ENCODE data around the gene ABTB2.

The ABTB2 gene

DNA sequence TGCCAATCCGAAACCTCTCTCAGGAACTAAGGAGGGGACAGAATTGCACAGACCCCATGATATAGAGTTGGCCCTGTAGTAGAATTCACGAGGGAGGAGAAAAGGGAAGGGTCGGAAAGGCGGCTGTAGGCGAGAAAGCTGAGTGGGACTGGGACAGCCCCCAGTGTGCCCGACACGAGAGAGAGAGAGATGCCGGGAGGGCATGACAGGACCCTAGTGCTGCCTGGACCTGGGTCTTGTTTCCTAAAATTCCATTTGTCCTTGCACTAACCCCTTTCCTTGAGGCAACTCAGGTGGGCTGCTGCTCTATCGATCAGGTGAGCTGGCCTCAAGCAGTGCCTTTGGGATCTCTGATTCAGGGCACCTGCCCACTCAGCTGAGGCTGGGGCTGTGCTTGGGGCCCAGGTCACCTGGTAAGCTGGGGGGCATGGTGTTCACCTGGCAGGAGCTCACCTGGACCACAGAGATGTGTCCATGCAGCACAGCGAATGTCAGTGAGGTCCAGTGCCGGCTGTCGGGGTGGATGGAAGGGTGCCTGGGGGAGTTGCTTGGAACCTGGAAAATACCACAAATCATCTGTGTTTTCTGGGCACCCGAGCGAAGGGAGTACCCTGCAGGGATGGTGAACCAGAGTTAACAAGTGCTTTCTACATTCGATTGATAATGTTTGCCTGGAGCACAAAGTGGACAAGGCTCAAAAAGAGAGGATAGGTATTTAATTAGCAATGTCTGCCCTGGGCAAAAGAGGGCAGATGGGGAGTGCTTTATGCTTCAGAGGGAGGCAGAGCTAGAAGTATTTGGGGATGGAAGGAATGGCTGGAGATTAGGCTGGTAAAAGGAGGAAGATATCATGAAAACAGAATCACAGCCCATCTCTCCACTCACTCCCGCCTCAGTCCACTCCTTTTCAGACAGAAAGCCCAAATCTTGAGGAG, 190.7 kb downstream of the ABTB2 start:
- TF ChIP-seq, protein P1, sequence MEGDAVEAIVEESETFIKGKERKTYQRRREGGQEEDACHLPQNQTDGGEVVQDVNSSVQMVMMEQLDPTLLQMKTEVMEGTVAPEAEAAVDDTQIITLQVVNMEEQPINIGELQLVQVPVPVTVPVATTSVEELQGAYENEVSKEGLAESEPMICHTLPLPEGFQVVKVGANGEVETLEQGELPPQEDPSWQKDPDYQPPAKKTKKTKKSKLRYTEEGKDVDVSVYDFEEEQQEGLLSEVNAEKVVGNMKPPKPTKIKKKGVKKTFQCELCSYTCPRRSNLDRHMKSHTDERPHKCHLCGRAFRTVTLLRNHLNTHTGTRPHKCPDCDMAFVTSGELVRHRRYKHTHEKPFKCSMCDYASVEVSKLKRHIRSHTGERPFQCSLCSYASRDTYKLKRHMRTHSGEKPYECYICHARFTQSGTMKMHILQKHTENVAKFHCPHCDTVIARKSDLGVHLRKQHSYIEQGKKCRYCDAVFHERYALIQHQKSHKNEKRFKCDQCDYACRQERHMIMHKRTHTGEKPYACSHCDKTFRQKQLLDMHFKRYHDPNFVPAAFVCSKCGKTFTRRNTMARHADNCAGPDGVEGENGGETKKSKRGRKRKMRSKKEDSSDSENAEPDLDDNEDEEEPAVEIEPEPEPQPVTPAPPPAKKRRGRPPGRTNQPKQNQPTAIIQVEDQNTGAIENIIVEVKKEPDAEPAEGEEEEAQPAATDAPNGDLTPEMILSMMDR (IDR thresholded peaks at IDR 0.05; ENCODE audit: low read depth, low read length, missing control alignments), result no peak
- no peak for DNase-seq (ENCODE audit: extremely low read depth, low read depth)
- no peak overlapping the region for H3K4me3 ChIP-seq (replicated peaks; ENCODE audit: low read depth, low read length)

DNA sequence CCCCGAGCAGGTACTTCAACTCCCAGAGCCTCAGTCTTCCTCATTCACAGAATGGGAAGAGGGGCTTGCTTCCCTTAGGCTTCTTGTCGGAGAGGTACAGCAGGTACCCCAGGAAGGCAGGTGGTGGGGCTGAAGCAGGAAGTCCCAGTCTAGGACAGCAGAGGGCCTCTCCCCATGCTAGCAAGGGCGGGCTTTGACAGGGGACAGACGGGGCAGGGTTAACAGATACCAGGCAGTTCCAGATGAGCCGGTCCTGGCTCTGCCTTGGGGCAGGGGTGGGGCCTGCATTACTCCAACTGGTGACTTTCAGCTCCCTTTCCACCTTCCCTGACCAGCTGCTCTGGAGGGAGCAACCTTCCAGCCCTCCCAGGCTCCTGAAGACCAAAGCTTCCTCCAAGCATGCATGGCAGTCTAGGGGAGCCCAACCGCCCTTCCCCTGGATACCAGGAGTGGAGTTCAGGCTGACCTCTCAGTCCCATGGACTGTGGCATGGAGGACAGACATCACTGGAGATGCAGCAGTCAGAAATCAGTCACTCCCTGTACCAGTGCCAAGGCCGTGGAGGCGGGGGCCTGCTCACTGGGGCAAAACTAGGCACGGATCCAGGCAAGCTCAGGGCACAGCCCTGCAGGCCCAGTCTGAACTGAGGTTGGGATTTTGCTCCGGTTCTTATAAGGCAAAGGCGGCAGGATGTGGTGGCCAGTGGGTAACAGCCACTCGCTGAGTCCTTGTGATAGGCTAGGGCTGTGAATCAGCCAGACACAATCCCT, 191.8 kb downstream of the ABTB2 start:
- DNase-seq (ENCODE audit: extremely low read depth, low read depth), result no peak
- no peak overlapping the region for H3K4me3 ChIP-seq (replicated peaks; ENCODE audit: low read depth, low read length)
- TF ChIP-seq, protein P1 (IDR thresholded peaks at IDR 0.05; ENCODE audit: low read depth, low read length, missing control alignments), result no peak

DNA sequence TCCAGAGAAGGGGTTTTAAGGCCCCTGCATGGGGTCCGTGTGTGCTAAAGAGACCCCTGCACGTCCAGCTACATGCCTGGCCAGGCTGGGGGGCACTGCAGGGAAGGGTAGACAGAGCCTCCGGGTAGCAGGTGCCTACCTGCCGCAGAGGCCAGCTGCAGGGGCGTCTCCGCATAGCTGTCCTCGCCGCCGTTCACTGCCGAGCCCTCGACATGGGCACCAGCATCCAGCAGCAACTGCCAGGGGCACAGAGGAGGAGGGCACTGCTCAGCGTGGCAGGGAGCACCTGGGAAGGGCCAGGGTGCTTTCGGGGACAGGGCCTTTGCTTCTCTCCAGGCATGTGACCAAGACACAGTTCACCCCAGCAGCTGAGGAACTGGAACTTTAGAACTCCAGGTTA, 192.7 kb downstream of the ABTB2 start:
- no peak for DNase-seq (ENCODE audit: extremely low read depth, low read depth)
- H3K4me3 ChIP-seq (replicated peaks; ENCODE audit: low read depth, low read length), result no peak overlapping the region
- TF ChIP-seq, protein P1 (IDR thresholded peaks at IDR 0.05; ENCODE audit: low read depth, low read length, missing control alignments), result no peak

DNA sequence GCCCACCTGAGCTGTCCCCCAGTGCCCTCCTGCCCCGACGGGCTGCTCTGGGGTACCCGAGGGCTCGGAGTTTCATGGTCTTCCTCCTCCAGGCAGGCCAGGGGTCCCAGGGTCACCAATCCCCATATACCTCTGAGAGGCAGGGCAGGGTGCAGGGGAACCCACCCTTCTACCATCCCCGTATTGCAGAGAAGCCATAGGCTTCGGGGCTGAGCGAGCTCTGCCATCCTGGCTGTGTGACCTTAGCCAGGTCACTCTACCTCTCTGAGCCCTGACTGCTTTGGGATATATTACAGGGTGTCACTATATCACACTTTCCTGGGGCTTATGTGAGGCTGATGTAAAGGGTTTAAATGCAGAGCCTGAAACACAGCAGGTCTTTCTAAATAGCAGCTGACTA, 195.0 kb downstream of the ABTB2 start:
- TF ChIP-seq, protein P1 (IDR thresholded peaks at IDR 0.05; ENCODE audit: low read depth, low read length, missing control alignments), result no peak
- no peak for DNase-seq (ENCODE audit: extremely low read depth, low read depth)
- no peak overlapping the region for H3K4me3 ChIP-seq (replicated peaks; ENCODE audit: low read depth, low read length)

DNA sequence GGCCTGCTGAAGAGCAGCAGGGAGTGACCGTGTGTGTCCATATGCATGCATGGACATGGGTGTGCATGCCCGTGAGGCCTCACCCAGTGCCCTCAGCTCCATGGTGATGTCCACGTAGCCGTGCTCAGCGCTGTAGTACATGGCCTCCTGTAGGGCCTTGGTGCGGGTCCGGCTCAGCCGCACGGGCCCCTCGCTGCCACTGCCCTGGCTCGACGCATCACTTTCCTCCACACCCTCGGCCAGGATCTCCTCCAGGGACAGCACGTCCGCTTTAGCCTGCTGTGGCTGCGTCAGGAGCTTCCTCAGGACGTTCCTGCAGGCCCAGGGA, 195.4 kb downstream of the ABTB2 start:
- no peak overlapping the region for H3K4me3 ChIP-seq (replicated peaks; ENCODE audit: low read depth, low read length)
- no peak for DNase-seq (ENCODE audit: extremely low read depth, low read depth)

DNA sequence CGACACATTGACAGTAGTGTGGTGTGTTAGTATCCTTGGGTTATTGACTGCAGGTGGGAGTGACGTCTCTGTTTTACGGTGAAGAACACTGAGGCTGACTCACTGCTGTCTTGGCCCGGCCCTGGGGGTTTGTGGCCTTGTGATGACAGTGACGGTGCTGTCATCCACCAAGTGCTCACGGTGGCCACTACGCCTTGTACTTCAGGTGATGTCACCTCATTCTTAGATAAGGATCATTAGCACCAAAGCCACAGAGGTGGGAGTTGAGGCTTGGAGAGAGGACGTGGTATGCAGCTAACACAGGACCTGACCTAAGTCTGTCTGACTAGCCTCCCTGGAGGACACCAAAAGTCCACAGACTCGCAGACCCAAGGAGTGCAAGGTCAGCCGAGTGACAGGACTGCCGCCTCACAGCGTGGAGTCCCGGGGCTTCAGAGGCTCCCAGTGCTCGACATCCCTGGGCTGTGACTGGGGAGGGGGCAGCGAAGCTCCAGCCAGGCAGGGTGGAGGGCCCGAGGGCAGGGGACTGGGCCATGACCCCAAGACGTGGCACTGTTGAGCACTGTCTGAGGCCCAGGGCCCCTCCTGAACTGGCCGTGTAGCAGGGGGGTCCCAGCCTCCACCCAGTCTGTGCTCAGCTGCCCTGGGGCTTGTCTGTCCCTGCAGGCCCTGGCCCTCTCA, 195.9 kb downstream of the ABTB2 start:
- H3K4me3 ChIP-seq (replicated peaks; ENCODE audit: low read depth, low read length), result no peak overlapping the region
- no peak for DNase-seq (ENCODE audit: extremely low read depth, low read depth)
- TF ChIP-seq, protein P1 (IDR thresholded peaks at IDR 0.05; ENCODE audit: low read depth, low read length, missing control alignments), result no peak

More for the DNA sequence above, 195.4 kb downstream of the ABTB2 start:
- TF ChIP-seq, protein P1 (IDR thresholded peaks at IDR 0.05; ENCODE audit: low read depth, low read length, missing control alignments), result no peak

Data from HFF-Myc (cell line).